Stimulated activated naive CD8-positive, alpha-beta T cell treated with anti-CD3 and anti-CD28 coated beads, Interleukin-15, Interleukin-2, amounts not matched to agents 100 U/mL and 50 U/mL, for 24 hours (primary cell): ENCODE results near the gene TOM1L2.
"Not testable (repeated sequence)": the region's sequence is repeated elsewhere in the genome, so short reads cannot be mapped to it uniquely, and the experiment has no call there.

ENCODE experiments used
- ATAC-seq: fragments of 150-1000 bp; cut with Tn5 transposase; one replicate; pipeline ENCODE4 v1.10.0; 2021
- DNase-seq: peaks from one replicate; pipeline ENCODE4 v3.0.0; 2021

The TOM1L2 gene

DNA sequence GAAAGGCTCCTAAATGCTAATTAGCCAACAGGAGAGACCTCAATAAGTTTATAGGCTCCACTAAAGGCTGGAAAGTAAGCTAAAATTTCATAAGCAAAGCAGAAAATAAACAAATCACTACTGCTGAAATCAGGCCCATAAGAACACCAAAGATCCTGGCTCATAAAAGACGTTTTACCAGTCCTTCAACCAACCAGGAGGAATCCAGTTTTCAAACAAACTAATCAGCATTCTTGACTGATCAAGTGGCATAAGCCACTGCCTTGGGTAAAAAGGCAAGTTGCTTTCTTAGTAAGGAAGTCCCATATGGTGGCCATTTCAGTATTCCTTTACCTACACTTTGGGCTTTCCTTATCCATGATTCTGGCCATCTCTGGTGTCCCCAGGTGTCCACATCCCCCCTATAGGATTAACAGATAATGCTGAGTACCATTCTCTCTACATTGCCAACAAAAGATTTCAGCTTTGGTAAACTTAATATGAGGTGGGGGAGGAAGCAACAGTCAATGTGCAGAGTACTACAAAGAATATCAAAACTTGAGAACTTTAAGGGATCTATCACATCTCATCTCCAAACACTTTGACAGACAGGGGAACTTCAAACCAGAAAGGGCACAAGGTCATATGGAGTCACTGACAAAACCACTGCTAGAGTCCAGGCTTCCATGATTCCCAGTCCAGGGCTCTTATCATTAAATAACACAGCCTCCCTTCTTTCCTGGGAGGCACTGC is 1.3 kb downstream of the TOM1L2 start:
- DNase-seq (no peak), ATAC-seq (no peak)

- ATAC-seq (peak; percentile 47), DNase-seq (no peak)
Observed at GRCh38 chr17:17966399-17966798, 5.8 kb downstream of the TOM1L2 start.

DNA sequence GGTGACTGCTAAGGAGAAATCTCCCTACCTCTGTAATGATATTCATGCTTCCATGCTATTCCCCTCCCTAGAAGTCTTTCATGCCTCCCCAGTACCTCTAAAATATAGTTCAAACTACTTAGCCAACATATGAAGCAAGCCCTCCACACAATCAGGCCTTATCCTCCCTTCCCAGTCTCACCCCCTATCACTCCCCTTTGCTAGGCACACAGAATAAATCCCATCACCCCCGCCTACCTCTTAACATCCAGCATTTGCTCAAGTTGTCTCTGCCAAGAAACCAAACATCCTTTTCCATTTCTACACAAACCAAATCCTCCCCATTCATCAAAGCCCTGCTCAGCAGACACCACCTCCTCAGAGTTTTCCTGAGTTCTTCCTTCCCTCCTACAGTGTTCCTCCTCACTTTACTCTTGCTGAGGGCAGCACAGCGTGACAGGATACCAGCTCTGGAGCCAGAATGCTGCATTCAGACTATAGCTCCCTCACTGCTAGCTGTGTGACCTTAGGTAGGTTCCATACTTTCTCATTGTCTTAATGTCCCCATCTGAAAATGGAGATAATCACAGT is 7.0 kb downstream of the TOM1L2 start:
- DNase-seq (no peak), ATAC-seq (no peak)

GRCh38 chr17:17964710-17965109 is 7.5 kb downstream of the TOM1L2 start:
- DNase-seq = no peak

DNA sequence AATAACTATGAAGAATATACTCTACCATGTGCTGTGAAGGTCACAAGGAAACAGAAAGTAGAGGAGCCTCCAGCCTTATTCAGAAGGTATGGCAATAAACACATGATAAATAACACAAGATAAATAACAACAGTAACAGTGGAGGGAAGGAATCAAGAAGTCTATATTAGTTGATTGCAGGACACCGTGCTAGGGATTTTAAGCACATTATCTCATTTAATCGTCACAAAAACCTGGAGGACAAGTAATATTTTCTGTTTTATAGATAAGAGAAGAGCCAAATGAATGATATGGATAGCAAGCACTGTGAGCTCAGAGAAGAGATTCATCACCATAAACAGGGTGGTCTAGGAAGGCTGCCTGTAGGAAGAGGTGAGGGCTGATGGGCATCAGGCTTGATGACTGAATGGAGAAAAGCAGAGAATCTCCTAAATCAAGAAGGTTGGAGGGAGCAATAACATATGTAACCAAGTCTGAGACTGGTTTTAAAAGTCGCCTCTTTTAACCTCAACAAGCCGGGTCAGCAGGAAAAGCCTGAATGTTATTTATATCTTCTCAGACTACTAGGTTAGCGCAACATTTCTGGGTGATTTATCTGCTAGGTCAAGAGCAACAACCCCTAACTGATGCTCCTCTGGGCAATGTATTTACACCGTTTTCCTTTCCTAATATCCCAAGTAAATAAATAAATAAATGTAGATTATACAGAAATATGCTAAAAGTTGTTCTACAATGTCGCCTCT is 8.3 kb downstream of the TOM1L2 start:
- DNase-seq (no peak), ATAC-seq (no peak)

More at GRCh38 chr17:17964710-17965109, 7.5 kb downstream of the TOM1L2 start:
- ATAC-seq = no peak

- DNase-seq = no peak
- ATAC-seq = no peak
Observed at GRCh38 chr17:17963066-17963465, 9.1 kb downstream of the TOM1L2 start.

DNA sequence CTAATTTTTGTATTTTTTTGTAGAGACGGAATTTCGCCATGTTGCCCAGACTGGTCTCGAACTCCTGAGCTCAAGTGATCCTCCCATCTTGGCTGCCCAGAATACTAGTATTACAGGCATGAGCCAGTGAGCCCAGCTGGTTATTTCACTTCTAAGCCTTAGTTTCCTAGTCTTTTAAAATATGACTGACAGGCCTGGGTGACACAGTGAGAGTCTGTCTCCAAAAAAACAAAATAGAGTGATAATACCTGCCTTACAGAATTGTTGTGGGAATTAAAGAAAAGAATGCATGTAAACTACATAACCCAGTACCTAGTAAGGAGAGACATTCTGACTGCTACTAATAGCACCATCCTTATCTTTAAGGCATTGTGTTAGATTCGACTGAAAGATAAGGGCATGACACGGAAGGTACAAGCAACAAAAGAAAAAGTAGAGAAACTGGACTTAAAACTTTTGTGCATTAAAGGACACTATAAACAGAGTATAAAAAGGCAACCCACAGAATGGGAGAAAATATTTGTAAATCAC is 11.6 kb downstream of the TOM1L2 start:
- ATAC-seq (no peak), DNase-seq (no peak)

- DNase-seq (peak; percentile 51), ATAC-seq (peak; percentile 31)
Observed at GRCh38 chr17:17959520-17960361, 12.5 kb downstream of the TOM1L2 start.

- ATAC-seq = no peak
- no peak for DNase-seq
Observed at GRCh38 chr17:17958982-17959381, 13.2 kb downstream of the TOM1L2 start.

- ATAC-seq (no peak), DNase-seq (no peak)
Observed at GRCh38 chr17:17957584-17957916, 14.7 kb downstream of the TOM1L2 start.

DNA sequence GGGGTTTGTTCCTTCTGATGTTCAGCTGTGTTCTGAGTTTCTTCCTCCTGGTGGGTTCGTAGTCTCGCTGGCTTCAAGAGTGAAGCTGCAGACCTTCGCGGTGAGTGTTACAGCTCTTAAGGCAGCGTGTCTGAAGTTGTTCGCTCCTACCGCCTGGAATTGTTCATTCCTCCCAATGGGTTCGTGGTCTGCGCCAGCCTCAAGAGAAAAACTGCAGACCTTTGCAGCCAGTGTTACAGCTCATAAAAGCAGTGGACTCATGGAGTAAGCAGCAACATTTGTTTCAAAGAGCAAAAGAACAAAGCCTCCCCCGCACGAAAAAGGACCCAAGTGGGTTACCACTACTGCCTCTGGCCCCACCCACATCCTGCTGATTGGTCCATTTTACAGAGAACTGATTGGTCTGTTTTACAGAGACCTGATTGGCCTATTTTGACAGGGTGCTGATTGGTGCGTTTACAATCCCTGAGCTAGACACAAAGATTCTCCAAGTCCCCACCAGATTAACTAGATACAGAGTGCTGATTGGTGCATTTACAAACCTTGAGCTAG is 16.3 kb downstream of the TOM1L2 start:
- ATAC-seq = not testable (repeated sequence)
- peak; percentile 52 for DNase-seq

DNA sequence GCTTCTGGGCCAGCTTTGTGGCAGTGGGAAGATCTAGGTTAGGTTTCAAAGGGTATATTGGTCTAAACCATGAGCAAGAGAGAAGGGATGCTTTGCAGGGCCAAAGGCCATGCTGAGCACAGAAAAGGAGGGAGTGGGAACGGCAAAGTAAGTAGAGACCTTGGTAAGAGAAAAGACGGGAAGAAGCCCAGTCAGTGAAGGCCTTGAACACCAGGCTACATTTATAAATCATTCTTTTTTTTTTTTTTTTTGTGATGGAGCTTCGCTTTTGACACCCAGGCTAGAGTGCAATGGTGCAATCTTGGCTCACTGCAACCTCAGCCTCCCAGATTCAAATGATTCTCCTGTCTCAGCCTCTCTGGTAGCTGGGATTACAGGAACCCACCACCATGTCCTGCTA is 18.1 kb downstream of the TOM1L2 start:
- no peak for DNase-seq
- no peak for ATAC-seq

DNA sequence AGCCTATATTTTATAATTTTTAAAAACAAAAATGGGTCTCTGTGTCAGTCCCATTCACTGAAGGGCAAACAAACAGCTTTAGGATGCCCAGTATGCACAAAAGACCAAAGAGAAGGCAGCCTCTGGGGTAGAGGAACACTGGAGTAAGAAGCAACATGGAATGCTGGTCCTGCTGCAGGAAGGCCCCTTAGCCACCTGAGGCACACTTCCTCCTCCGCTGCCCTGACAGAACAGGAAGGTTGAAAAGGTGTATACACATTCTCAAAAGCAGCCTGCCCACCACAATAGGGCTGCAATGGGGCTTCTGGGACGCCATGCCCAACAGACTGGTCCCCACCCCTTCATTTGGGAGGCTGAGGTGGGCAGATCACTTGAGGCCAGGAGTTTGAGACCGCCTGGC is 19.5 kb downstream of the TOM1L2 start:
- DNase-seq (no peak), ATAC-seq (no peak)

GRCh38 chr17:17951524-17951923 is 20.7 kb downstream of the TOM1L2 start:
- no peak for ATAC-seq
- no peak for DNase-seq

DNA sequence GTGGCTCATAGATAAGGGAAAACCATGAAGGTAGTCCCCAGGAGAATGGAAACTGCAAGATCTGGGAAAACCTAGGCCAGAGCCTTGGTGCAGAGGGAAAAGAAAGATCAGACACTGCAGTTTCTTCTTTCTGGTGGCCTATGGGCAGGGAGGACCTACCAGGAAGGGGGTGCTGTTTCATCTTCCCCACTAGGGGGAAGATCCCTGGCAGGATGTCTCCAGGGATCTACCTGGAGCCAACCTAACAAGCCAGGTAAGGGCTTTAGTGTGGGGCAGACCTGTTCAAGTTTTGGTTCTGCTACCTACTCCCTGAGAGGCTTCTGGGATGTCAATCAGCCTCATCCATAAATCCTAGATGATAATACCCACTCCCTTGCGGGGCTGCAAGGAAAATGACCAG is 21.4 kb downstream of the TOM1L2 start:
- no peak for DNase-seq
- ATAC-seq = no peak

DNA sequence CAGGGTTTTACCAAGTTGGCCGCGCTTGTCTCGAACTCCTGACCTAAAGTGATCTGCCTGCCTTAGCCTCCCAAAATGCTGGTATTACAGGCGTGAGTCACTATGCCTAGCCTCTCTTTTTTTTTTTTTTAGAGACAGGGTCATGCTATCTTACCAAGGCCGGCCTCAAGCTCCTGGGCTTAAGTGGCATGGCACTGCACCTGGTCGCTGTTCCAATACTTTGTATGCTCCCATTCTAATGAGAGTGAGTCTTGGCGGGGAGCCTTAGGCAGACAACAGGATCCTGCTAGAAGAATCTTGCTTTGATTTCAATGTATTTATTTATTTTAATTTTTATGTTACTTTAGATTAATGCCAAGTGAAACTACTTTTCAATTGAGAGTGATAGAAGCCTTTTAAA is 21.9 kb downstream of the TOM1L2 start:
- DNase-seq (no peak), ATAC-seq (no peak)

DNA sequence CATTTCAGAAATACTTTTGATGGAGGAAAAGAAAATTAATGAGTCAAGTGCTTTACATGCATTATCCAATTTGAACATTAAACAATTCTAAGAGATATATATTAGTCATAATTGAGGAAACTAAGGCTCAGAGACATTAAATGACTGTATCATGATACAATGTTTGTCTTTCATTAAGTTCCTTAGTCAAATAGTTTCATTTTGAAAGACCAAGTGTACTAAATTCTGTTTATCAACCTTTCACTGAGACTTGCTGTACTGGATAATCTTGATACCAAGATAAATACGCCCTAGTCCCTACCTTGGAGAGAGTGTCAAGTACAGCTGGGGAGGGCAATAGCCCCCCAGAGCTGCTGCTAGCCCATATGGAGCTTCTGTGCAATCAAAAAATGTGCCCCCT is 24.2 kb downstream of the TOM1L2 start:
- ATAC-seq = peak; percentile 46
- no peak for DNase-seq

DNA sequence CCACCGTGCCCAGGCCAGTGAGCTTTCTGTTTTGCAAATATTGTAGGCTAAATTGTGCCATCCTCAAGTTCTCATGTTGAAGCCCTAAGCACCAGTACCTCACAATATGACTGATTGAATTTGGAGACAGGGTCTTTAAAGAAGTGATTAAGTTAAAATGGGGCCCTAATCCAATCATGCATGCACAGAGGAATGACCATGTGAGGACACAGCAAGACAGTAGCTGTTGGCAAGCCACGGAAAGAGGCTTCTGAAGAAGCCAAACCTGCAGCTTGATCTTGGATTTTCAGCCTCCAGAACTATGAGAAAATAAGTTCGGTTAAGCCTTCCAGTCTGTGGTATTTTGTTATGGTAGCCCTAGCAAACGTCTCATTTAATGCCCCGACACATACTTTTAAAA is 24.9 kb downstream of the TOM1L2 start:
- DNase-seq (no peak), ATAC-seq (no peak)

DNA sequence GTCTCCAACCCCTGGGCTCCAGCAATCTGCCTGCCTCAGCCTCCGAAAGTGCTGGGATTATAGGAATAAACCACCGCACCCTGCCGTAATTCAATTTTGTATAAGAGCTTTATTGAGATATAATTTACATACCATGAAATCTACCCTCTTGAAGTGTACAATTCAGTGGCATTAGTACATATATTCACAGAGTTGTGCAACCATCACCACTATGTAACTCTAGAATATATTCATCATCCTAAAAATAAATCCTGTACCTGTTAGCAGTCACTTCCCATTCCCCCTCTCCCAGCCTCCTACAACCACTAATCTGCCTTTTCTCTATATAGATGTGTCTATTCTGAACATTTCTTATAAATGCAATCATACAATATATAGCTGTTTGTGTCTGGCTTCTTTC is 26.1 kb downstream of the TOM1L2 start:
- DNase-seq (no peak), ATAC-seq (no peak)

GRCh38 chr17:17944743-17945142 is 27.5 kb downstream of the TOM1L2 start:
- ATAC-seq (no peak), DNase-seq (no peak)

GRCh38 chr17:17944242-17944641 is 28.0 kb downstream of the TOM1L2 start:
- ATAC-seq (no peak), DNase-seq (no peak)
